ENCODE results near the gene ALDH3B1. TPM values are rescaled to one million over a fixed set of nuclear protein-coding genes. Genes with fewer than 3 reads are reported as not detected.

ALDH3B1 gene
- total and polyA plus RNA-seq, 2 of the 4 experiments (the other 2 are of a cell fraction) = 11.8 to 22.8 TPM

DNA sequence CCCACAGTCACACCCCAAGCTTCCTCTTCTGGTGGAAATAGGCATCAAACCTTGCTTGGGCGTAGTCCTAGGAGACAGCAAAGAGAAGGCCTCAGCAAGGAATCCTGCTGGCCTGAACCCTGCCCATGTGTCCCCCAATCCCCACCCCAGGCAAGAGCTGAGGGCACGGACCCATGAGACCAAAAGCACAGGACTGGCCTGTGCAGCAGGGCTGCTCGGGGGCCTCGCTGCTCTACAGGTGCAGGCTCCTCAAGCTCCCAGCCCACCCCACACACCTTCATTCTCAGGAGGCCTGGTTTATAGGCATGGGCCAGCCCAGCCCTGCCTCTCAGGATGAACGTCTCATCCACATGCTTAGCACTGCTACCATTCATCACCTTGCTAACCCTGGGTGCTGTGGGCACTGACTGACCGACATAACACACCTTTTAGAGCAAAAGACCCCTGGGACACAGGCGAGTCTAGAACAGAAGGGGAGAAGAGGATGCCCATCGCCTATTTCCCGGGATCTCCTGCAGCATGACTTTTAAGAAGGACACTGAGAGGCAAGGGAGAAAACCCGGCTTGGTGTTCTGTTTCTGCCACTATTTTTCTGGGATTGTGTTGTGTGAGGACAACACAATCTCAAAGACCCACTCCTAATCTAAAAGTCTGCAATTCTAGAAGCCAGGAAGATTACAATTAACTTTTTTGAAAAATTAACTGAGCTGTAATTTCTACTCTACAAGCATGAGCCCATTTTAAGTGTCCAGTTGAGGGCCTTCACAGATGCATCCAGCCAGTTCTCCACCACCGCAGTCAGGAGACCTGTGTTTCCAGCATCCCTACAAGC is 44.1 kb downstream of the ALDH3B1 start:
- H3K27me3 ChIP-seq (ENCODE audit: control insufficient read depth, insufficient read depth, low read length) = no peaks in the 10 kb centered on the region
- in situ Hi-C loops (cut with MboI; ENCODE audit: low sequenced_read_pairs) = no loop called here
- no peak overlapping the region for H3K4me2 ChIP-seq (ENCODE audit: low read depth, low read length)
- no peak overlapping the region for H2AFZ ChIP-seq (replicated peaks; ENCODE audit: low read length, poor library complexity)
- no peak overlapping the region for H2BK120ac ChIP-seq (ENCODE audit: low read depth, low read length)
- no TSS peak for BruUV-seq (replicated peaks)
- H3K27ac ChIP-seq (ENCODE audit: insufficient read depth, low read length) = no peak overlapping the region
- no peak overlapping the region for H2BK20ac ChIP-seq (ENCODE audit: low read depth, low read length)
- H4K8ac ChIP-seq (ENCODE audit: low read depth in 2 of 2, low read length in 2 of 2) = no peak overlapping the region
- H3K18ac ChIP-seq (ENCODE audit: low read depth, low read length) = no peak overlapping the region
- H3K4me3 ChIP-seq (ENCODE audit: insufficient read depth, low read depth, low read length) = no peak overlapping the region
- H2BK5ac ChIP-seq (ENCODE audit: low read depth, low read length, poor library complexity, severe bottlenecking) = no peak overlapping the region
- POLR2A ChIA-PET (ENCODE audit: unreplicated experiment) = no interaction called here
- H3K14ac ChIP-seq (replicated peaks; ENCODE audit: low read depth, low read length) = no peak overlapping the region
- TF ChIP-seq FOS (IDR thresholded peaks at IDR 0.05; ENCODE audit: low read depth, low read length) (no peak), RAD21 (IDR thresholded peaks at IDR 0.05; ENCODE audit: low read length) (no peak), RCOR1 (IDR thresholded peaks at IDR 0.05; ENCODE audit: insufficient replicate concordance, low read length) (no peak), CEBPB (IDR thresholded peaks at IDR 0.05; ENCODE audit: low read depth, low read length) (no peak), ELK1 (IDR thresholded peaks at IDR 0.05; ENCODE audit: borderline replicate concordance, low read depth, low read length) (no peak), MAFK (IDR thresholded peaks at IDR 0.05; ENCODE audit: low read depth, low read length) (no peak), RFX5 (IDR thresholded peaks at IDR 0.05; ENCODE audit: low read depth, low read length) (no peak), BHLHE40 (IDR thresholded peaks at IDR 0.05; ENCODE audit: low read depth, low read length) (no peak), NFE2L2 (IDR thresholded peaks at IDR 0.05; ENCODE audit: low read depth, low read length) (no peak), MXI1 (IDR thresholded peaks at IDR 0.05; ENCODE audit: borderline replicate concordance, low read depth, low read length) (no peak), USF2 (IDR thresholded peaks at IDR 0.05; ENCODE audit: low read depth, low read length) (no peak), CHD1 (IDR thresholded peaks at IDR 0.05; ENCODE audit: low read depth, low read length) (no peak), SMC3 (IDR thresholded peaks at IDR 0.05; ENCODE audit: low read depth, low read length) (no peak), POLR2A (IDR thresholded peaks at IDR 0.05; ENCODE audit: low read depth, low read length) (no peak)
- peaks cover 6% of the 10 kb centered on the region; the same call in 1 of the 2 replicates for H3K9me1 ChIP-seq (ENCODE audit: insufficient read depth, low read length)
- WGBS, 2 experiments (ENCODE audit: extremely low coverage in 2 of 2, insufficient read length in 1 of 2) = 93% methylated on average over 3 of the region's 11 CpGs; no CpG with 5 or more reads in 1 of the 2 experiments
- no peak overlapping the region for H2BK15ac ChIP-seq (ENCODE audit: low read depth, low read length)
- dilution Hi-C loops (cut with HindIII; ENCODE audit: low sequenced_read_pairs, unreplicated experiment) = no loop called here
- peaks cover 37% of the 10 kb centered on the region for H3K36me3 ChIP-seq (ENCODE audit: control insufficient read depth, insufficient read depth, low read length)
- no peak overlapping the region for H3K4ac ChIP-seq (ENCODE audit: low read depth, low read length)
- H4K5ac ChIP-seq (ENCODE audit: low read depth, low read length) = no peak overlapping the region
- ATAC-seq (ENCODE audit: low read depth) = no peak
- no peaks in the 10 kb centered on the region for H3K4me1 ChIP-seq (ENCODE audit: control insufficient read depth, insufficient read depth, low read length)
- H3K9me3 ChIP-seq (ENCODE audit: control insufficient read depth, insufficient read depth, low read length) = no peaks in the 10 kb centered on the region
- H3K23ac ChIP-seq (ENCODE audit: low read depth, low read length) = no peak overlapping the region
- DNase-seq = no peak
- intact Hi-C loops (cut with micrococcal nuclease) = no loop called here
- H3K9ac ChIP-seq (ENCODE audit: low read depth, low read length) = no peak overlapping the region
- no peak overlapping the region for H3K56ac ChIP-seq (ENCODE audit: extremely low read depth, insufficient read depth, low read length)
- H4K91ac ChIP-seq (ENCODE audit: insufficient read depth, low read depth, low read length) = no peak overlapping the region
- no peaks in the 10 kb centered on the region; the same call in 1 of the 2 replicates for H4K20me1 ChIP-seq (ENCODE audit: insufficient read depth, low read length)
- H2AK5ac ChIP-seq (ENCODE audit: low read depth, low read length) = no peak overlapping the region
- CTCF ChIA-PET = no interaction called here
- H2AK9ac ChIP-seq (replicated peaks; ENCODE audit: low read depth, low read length, poor library complexity) = no peak overlapping the region
- no peaks in the 10 kb centered on the region; a peak in 2 of 4 replicates for H3K79me1 ChIP-seq (ENCODE audit: low read depth in 1 of 2, low read length in 2 of 2)

All from IMR-90 (cell line).